SK-N-SH treated with all-trans-retinoic acid at 6 μM for 48 hours (cell line): ENCODE measurements around the gene MUC2.

ENCODE experiments used
- ATAC-seq: fragments of 200-7000 bp; cut with Tn5 transposase; 3 replicates; pipeline ENCODE4 v1.9.1; 2020; ENCODE audit warnings: mild to moderate bottlenecking, moderate library complexity
- ARNTL ChIP-seq: fragments of 450-650 bp; formaldehyde crosslinking; IDR thresholded peaks from 2 replicates; pipeline ENCODE4 v1.5.0; 2020; ENCODE audit warnings: low read depth, mild to moderate bottlenecking, moderate library complexity, borderline replicate concordance
- BACH2 ChIP-seq: fragments of 250-450 bp; sonication (Bioruptor Pico); IDR thresholded peaks from 2 replicates; pipeline ENCODE4 v1.9.0; 2021; ENCODE audit warnings: mild to moderate bottlenecking, borderline replicate concordance
- CREB5 ChIP-seq: fragments of 250-450 bp; sonication (Bioruptor Pico); IDR thresholded peaks from 2 replicates; pipeline ENCODE4 v1.5.1; 2020; ENCODE audit warnings: low read depth, mild to moderate bottlenecking, moderate library complexity
- CSDC2 ChIP-seq: fragments of 250-450 bp; sonication (Bioruptor Pico); IDR thresholded peaks from 2 replicates; pipeline ENCODE4 v1.5.0; 2020; ENCODE audit warnings: mild to moderate bottlenecking, moderate library complexity
- CSRNP3 ChIP-seq: fragments of 250-450 bp; sonication (Bioruptor Pico); IDR thresholded peaks from 2 replicates; pipeline ENCODE4 v1.5.1; 2021; ENCODE audit warnings: mild to moderate bottlenecking, moderate library complexity
- ESRRG ChIP-seq: fragments of 250-450 bp; sonication (Bioruptor Pico); IDR thresholded peaks from 2 replicates; pipeline ENCODE4 v1.6.1; 2021; ENCODE audit warnings: mild to moderate bottlenecking
- GLIS3 ChIP-seq: fragments of 250-450 bp; sonication (Bioruptor Pico); IDR thresholded peaks from 2 replicates; pipeline ENCODE4 v1.5.0; 2020; ENCODE audit warnings: mild to moderate bottlenecking, moderate library complexity
- ISL1 ChIP-seq: fragments of 250-450 bp; sonication (Bioruptor Pico); IDR thresholded peaks from 2 replicates; pipeline ENCODE4 v2.1.2; 2022; ENCODE audit warnings: mild to moderate bottlenecking, moderate library complexity
- OSR1 ChIP-seq: fragments of 250-450 bp; sonication (Bioruptor Pico); IDR thresholded peaks from 2 replicates; pipeline ENCODE4 v1.8.0; 2022; ENCODE audit warnings: moderate library complexity, mild to moderate bottlenecking, inconsistent platforms
- PPARA ChIP-seq: fragments of 250-450 bp; sonication (Bioruptor Pico); IDR thresholded peaks from 2 replicates; pipeline ENCODE4 v1.5.0; 2020; ENCODE audit warnings: mild to moderate bottlenecking, borderline replicate concordance
- RARB ChIP-seq: fragments of 250-450 bp; sonication (Bioruptor Pico); IDR thresholded peaks from 2 replicates; pipeline ENCODE4 v1.8.0; 2021; ENCODE audit warnings: mild to moderate bottlenecking, moderate library complexity
- SNAI2 ChIP-seq: fragments of 250-450 bp; sonication (Bioruptor Pico); IDR thresholded peaks from 2 replicates; pipeline ENCODE4 v1.5.0; 2020; ENCODE audit warnings: mild to moderate bottlenecking, moderate library complexity
- TCF4 ChIP-seq: fragments of 250-450 bp; sonication (Bioruptor Pico); IDR thresholded peaks from 2 replicates; pipeline ENCODE4 v1.8.0; 2021; ENCODE audit warnings: mild to moderate bottlenecking, moderate library complexity, borderline replicate concordance
- TOX ChIP-seq: fragments of 250-450 bp; sonication (Bioruptor Pico); IDR thresholded peaks from 2 replicates; pipeline ENCODE4 v1.8.0; 2021; ENCODE audit warnings: mild to moderate bottlenecking, moderate library complexity, borderline replicate concordance
- TSHZ2 ChIP-seq: fragments of 250-450 bp; sonication (Bioruptor Pico); IDR thresholded peaks from 2 replicates; pipeline ENCODE4 v1.5.0; 2020; ENCODE audit warnings: mild to moderate bottlenecking, moderate library complexity
- ZC3H10 ChIP-seq: fragments of 250-450 bp; sonication (Bioruptor Pico); IDR thresholded peaks from 2 replicates; pipeline ENCODE4 v1.5.1; 2021; ENCODE audit warnings: mild to moderate bottlenecking, moderate library complexity
- ZFP3 ChIP-seq: fragments of 250-450 bp; sonication (Bioruptor Pico); IDR thresholded peaks from 2 replicates; pipeline ENCODE4 v1.5.0; 2020; ENCODE audit warnings: mild to moderate bottlenecking, moderate library complexity
- ZFP30 ChIP-seq: fragments of 450-650 bp; formaldehyde crosslinking; IDR thresholded peaks from 2 replicates; pipeline ENCODE4 v1.5.0; 2022; ENCODE audit warnings: mild to moderate bottlenecking, moderate library complexity
- ZNF565 ChIP-seq: fragments of 450-650 bp; formaldehyde crosslinking; conservative IDR thresholded peaks from 2 replicates; pipeline ENCODE4 v1.5.0; 2020; ENCODE audit warnings: low read depth, mild to moderate bottlenecking, moderate library complexity
- ZNF70 ChIP-seq: fragments of 450-650 bp; formaldehyde crosslinking; IDR thresholded peaks from 2 replicates; pipeline ENCODE4 v1.5.0; 2020; ENCODE audit warnings: mild to moderate bottlenecking, moderate library complexity
- ZNF8 ChIP-seq: fragments of 450-650 bp; formaldehyde crosslinking; IDR thresholded peaks from 2 replicates; pipeline ENCODE4 v1.5.0; 2020; ENCODE audit warnings: mild to moderate bottlenecking, moderate library complexity

Gene MUC2

GRCh38 chr11:1030086-1030485 is 44.6 kb upstream of the MUC2 start:
- TF ChIP-seq CSRNP3 (CRISPR knock-in tag) (no peak), TSHZ2 (CRISPR knock-in tag) (no peak), CSDC2 (CRISPR knock-in tag) (no peak), ZFP30 (CRISPR knock-in tag) (no peak), ZNF70 (no peak)
- ATAC-seq, result no peak

- no peak for ATAC-seq
- TF ChIP-seq CSDC2 (CRISPR knock-in tag) (no peak), ZNF8 (CRISPR knock-in tag) (no peak), OSR1 (CRISPR knock-in tag) (no peak), CREB5 (no peak), BACH2 (CRISPR knock-in tag) (no peak), ZNF70 (no peak), GLIS3 (CRISPR knock-in tag) (no peak), ISL1 (CRISPR knock-in tag) (no peak), SNAI2 (CRISPR knock-in tag) (no peak), RARB (CRISPR knock-in tag) (no peak), ZFP3 (no peak), ZFP30 (CRISPR knock-in tag) (no peak), TOX (CRISPR knock-in tag) (no peak), ZNF565 (CRISPR knock-in tag) (no peak), PPARA (CRISPR knock-in tag) (no peak), TSHZ2 (CRISPR knock-in tag) (no peak), CSRNP3 (CRISPR knock-in tag) (no peak), ARNTL (CRISPR knock-in tag) (no peak), TCF4 (CRISPR knock-in tag) (no peak), ESRRG (CRISPR knock-in tag) (no peak)
- TF ChIP-seq, all 23 proteins: peak for 0
These were observed 44.1 kb upstream of the MUC2 start for GRCh38 chr11:1030556-1030955.

GRCh38 chr11:1031121-1031899 is 43.4 kb upstream of the MUC2 start:
- ATAC-seq, result no peak
- no peak for TF ChIP-seq ARNTL (CRISPR knock-in tag)
- TF ChIP-seq ZC3H10 (CRISPR knock-in tag), result no peak
- no peak for TF ChIP-seq ZFP3
- TF ChIP-seq TSHZ2 (CRISPR knock-in tag), result no peak
- TF ChIP-seq ZNF565 (CRISPR knock-in tag), result no peak
- TF ChIP-seq ISL1 (CRISPR knock-in tag), result no peak
- no peak for TF ChIP-seq ZNF8 (CRISPR knock-in tag)
- TF ChIP-seq PPARA (CRISPR knock-in tag), result no peak
- no peak for TF ChIP-seq SNAI2 (CRISPR knock-in tag)
- TF ChIP-seq OSR1 (CRISPR knock-in tag), result no peak
- TF ChIP-seq CSDC2 (CRISPR knock-in tag), result no peak
- no peak for TF ChIP-seq TCF4 (CRISPR knock-in tag)
- no peak for TF ChIP-seq CREB5
